GM18505 (cell line): Measurements from ENCODE around the gene PERM1.
"Not testable (repeated sequence)": the region's sequence is repeated elsewhere in the genome, so short reads cannot be mapped to it uniquely, and the experiment has no call there.

Experiments used
- ATAC-seq: cut with Tn5 transposase; IDR thresholded peaks from one replicate; pipeline ENCODE4 v1.9.1; 2021; ENCODE audit not compliant: unreplicated experiment
- POLR2A ChIP-seq: IDR thresholded peaks from 4 replicates; pipeline ENCODE4 v1.6.1; 2011; ENCODE audit warnings: borderline replicate concordance; ENCODE audit not compliant: insufficient read depth, insufficient read length; ENCODE audit errors: extremely low read depth

Gene PERM1

GRCh38 chr1:952603-953002 lies 29.3 kb downstream of the PERM1 start:
- no peak for ATAC-seq
- no peak for TF ChIP-seq POLR2A

DNA sequence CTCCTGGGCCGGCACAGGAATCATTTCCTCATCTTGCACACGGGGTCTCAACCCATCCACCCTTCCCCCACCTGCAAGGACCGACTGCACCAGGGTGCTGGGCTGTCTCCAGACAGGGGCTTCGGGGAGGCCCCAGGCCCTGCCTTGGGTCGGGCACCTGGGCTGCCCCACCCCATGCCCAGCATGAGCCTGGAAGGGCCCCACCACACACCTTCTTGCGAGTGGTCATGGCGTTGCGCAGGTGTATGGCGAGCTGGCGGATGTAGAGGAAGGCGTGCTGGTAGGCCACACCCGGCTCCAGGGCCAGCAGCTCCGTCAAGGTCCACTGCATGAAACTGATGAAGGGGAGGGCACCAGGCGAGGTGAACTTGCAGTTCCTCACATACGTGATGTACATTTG lies 29.7 kb downstream of the PERM1 start:
- TF ChIP-seq POLR2A, result no peak
- ATAC-seq, result no peak

- ATAC-seq, result no peak
- TF ChIP-seq POLR2A, result no peak
Observed at GRCh38 chr1:951364-951763, 30.5 kb downstream of the PERM1 start.

DNA sequence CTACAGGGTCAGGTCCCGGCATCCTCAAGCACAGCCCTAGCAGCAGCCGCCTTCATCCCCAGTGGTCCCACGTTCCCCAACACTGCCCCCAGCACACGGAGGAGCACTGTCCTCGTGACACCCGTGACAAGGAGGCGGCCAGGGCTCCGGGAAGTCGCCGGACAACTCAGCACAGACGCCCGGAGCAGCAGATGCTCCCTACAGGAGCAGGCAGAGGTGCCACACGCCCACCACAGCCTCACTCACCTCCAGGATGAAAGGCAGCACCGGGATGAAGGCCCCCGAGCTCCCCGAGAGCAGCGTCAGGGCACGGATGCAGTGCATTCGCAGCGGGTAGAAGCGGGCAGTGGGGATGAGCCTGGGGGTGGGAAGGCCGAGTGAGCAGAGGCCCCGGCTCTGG lies 31.0 kb downstream of the PERM1 start:
- no peak for TF ChIP-seq POLR2A
- ATAC-seq, result no peak

DNA sequence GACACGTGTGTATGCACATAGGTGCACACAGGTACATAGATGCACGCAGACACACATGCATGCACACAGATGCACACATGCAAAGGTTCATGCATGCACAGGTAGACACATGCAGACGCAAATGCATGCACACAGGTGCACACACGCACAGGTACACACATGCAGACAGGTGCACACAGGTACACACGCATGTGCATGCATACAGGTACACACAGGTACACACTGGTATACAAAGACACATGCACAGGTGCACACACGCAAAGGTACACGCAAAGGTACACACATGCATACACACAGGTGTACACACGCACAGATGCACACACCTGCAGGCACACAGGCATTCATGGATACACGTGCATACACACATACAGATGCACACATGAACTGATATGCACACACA lies 31.6 kb downstream of the PERM1 start:
- no peak for ATAC-seq

GRCh38 chr1:947958-948357 lies 33.9 kb downstream of the PERM1 start:
- no peak for TF ChIP-seq POLR2A
- ATAC-seq, result no peak

More for the DNA sequence above, 31.6 kb downstream of the PERM1 start:
- TF ChIP-seq POLR2A, result no peak

GRCh38 chr1:946811-947210 lies 35.1 kb downstream of the PERM1 start:
- ATAC-seq, result not testable (repeated sequence)

- no peak for ATAC-seq
- no peak for TF ChIP-seq POLR2A
Observed at GRCh38 chr1:945688-946556, 36.0 kb downstream of the PERM1 start.

GRCh38 chr1:944341-945325 lies 37.3 kb downstream of the PERM1 start:
- no peak for TF ChIP-seq POLR2A
- ATAC-seq, result no peak

DNA sequence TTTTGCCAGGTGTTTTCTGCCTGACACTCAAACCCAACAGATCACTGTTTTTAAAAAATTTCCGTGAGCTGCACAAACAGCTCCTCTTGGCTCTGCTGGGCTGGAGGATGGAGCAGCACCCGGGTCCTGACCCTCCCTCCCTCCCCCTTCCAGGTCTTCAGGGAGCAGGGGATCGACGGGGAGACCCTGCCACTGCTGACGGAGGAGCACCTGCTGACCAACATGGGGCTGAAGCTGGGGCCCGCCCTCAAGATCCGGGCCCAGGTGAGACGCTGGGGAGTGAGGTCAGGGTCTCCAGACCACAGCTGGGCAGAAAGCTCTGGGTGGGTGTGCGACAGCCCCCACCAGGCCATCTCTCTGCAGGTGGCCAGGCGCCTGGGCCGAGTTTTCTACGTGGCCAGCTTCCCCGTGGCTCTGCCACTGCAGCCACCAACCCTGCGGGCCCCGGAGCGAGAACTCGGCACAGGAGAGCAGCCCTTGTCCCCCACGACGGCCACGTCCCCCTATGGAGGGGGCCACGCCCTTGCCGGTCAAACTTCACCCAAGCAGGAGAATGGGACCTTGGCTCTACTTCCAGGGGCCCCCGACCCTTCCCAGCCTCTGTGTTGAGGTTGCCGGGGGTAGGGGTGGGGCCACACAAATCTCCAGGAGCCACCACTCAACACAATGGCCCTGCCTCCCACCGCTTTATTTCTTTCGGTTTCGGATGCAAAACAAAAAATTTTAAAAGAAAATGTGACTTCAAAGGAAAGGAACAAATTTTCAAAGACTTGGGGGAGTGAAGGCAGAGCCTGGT lies 38.1 kb downstream of the PERM1 start:
- ATAC-seq, result no peak
- TF ChIP-seq POLR2A, result no peak

- ATAC-seq, result no peak
- TF ChIP-seq POLR2A, result no peak
Observed at GRCh38 chr1:942864-943533, 38.9 kb downstream of the PERM1 start.

GRCh38 chr1:942411-942821 lies 39.5 kb downstream of the PERM1 start:
- no peak for ATAC-seq
- no peak for TF ChIP-seq POLR2A
